OCI-LY3 (cell line): Measurements from ENCODE around the gene HMGB1.

Experiments
- EZH2phosphoT487 ChIP-seq: fragments of 200-600 bp; shearing (Covaris generic); IDR thresholded peaks from 2 replicates; pipeline ENCODE4 v1.6.1; 2018; ENCODE audit warnings: antibody characterized with exemption, mixed run types, low read depth
- TF ChIP-seq, protein P1 (sequence below): fragments of 200-600, 300-600 bp; sonication (generic); IDR thresholded peaks from 2 replicates; pipeline ENCODE4 v1.5.1; 2014; ENCODE audit warnings: antibody characterized with exemption, low read length, low read depth

DNA sequence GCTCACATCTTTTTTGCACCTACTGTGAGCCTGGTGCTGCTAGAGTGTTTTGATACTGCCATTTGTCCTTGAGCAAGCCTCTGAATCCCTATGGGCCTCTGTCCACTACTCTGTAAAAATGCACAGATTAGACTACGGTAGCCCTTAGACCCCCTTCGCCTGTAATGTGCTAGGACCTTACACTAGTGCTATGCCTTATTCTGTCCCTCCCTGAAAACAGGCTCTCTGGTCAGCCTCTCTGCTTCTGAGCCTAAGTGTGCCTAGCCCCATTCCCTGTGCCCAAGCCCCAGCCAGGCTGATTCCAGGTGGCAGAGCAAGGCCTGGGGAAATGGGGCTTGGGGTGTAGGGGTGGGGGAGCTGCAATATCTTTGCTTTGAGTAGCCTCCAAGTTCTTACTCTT, 10.7 kb downstream of the HMGB1 start:
- TF ChIP-seq, protein P1, sequence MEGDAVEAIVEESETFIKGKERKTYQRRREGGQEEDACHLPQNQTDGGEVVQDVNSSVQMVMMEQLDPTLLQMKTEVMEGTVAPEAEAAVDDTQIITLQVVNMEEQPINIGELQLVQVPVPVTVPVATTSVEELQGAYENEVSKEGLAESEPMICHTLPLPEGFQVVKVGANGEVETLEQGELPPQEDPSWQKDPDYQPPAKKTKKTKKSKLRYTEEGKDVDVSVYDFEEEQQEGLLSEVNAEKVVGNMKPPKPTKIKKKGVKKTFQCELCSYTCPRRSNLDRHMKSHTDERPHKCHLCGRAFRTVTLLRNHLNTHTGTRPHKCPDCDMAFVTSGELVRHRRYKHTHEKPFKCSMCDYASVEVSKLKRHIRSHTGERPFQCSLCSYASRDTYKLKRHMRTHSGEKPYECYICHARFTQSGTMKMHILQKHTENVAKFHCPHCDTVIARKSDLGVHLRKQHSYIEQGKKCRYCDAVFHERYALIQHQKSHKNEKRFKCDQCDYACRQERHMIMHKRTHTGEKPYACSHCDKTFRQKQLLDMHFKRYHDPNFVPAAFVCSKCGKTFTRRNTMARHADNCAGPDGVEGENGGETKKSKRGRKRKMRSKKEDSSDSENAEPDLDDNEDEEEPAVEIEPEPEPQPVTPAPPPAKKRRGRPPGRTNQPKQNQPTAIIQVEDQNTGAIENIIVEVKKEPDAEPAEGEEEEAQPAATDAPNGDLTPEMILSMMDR, result no peak
- TF ChIP-seq EZH2phosphoT487, result no peak
